GM10266 (cell line): Measurements from ENCODE around the gene ADAMTS7.
"Not testable (repeated sequence)": the region's sequence is repeated elsewhere in the genome, so short reads cannot be mapped to it uniquely, and the experiment has no call there.

ENCODE experiments used
- DNase-seq: peaks from one replicate; pipeline ENCODE4 v3.0.0; 2012; ENCODE audit errors: extremely low spot score
- TF ChIP-seq, protein P1 (sequence below): IDR thresholded peaks from 2 replicates; pipeline ENCODE4 v1.5.1; 2012; ENCODE audit warnings: mild to moderate bottlenecking, low read depth; ENCODE audit not compliant: control insufficient read depth, insufficient read depth; ENCODE audit errors: missing control alignments

Gene ADAMTS7

DNA sequence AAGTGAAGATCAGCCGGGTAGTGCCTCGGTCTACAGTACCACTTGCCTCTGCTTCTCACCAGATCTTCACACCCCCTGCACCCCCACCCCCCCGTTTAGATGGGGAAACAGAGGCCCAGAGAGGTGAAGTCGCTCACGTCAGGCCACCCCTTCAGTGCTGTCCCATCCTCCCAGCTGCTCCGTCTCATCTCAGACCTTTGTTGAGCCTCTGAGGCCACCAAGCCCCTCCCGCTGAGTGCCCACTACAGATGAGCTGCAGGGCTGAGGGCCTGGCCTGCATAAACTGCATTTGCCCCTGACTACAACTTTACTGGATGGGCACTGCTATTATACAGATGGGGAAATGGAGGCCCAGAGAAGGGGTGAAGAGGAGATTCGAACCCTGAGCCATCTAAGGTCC is 35.8 kb downstream of the ADAMTS7 start:
- TF ChIP-seq, protein P1, sequence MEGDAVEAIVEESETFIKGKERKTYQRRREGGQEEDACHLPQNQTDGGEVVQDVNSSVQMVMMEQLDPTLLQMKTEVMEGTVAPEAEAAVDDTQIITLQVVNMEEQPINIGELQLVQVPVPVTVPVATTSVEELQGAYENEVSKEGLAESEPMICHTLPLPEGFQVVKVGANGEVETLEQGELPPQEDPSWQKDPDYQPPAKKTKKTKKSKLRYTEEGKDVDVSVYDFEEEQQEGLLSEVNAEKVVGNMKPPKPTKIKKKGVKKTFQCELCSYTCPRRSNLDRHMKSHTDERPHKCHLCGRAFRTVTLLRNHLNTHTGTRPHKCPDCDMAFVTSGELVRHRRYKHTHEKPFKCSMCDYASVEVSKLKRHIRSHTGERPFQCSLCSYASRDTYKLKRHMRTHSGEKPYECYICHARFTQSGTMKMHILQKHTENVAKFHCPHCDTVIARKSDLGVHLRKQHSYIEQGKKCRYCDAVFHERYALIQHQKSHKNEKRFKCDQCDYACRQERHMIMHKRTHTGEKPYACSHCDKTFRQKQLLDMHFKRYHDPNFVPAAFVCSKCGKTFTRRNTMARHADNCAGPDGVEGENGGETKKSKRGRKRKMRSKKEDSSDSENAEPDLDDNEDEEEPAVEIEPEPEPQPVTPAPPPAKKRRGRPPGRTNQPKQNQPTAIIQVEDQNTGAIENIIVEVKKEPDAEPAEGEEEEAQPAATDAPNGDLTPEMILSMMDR: no peak
- DNase-seq: no peak

DNA sequence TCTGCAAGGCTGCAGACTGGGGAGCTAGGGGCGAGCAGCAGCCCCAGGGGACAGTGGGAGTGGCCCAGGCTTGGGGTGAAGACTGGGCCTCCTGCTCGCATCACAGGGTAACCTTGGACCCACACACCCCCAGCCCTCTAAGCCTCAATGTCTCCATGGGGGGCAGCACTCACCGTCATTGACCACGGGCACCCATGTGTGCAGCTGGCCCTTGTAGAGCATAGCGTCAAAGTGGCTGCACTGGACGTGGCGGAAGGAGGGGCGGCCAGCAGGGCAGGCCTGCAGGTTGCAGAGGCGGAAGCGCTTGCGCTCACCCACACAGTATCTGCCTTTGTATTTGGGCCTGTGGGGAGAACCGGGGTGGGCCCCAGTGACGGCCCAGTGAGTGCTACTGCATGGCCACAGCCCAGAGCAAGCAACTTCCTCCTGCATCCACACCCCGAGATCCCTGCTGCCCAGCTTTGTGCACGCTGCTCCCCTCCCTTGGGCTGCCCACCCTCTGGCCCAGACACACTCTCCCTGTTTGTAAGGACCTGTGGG is 36.7 kb downstream of the ADAMTS7 start:
- not testable (repeated sequence) for DNase-seq

DNA sequence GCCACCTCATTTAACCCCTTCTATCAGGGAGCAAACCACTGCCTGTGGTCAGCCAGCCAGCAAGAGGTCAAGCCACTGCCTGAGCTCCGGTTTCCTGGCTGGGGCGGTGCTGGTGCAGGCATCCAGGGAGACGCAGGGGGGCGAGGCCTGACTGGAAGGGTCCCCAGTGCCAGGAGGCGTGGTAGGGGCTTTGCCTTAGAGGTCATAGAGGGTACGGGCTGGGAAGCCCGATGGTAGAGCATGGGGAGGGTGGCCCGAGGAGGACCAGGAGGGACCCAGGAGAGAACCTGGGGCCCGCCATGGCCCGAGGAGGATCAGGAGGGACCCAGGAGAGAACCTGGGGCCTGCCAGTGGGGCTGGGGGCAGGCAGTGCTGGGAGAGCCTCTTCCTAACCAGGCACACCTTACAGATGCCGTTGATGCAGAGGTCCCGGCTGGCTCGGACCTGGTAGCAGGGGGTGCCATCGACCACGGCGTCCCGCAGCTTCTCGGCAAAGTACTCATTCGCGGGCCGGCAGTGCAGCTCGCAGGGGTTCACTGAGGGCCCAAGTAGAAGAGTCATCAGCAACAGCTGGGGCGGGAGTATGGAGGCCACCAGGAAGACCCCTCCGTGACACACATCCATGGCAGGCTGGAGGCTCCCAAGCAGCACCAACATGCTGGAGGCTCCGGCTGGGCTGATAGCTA is 37.4 kb downstream of the ADAMTS7 start:
- not testable (repeated sequence) for DNase-seq

DNA sequence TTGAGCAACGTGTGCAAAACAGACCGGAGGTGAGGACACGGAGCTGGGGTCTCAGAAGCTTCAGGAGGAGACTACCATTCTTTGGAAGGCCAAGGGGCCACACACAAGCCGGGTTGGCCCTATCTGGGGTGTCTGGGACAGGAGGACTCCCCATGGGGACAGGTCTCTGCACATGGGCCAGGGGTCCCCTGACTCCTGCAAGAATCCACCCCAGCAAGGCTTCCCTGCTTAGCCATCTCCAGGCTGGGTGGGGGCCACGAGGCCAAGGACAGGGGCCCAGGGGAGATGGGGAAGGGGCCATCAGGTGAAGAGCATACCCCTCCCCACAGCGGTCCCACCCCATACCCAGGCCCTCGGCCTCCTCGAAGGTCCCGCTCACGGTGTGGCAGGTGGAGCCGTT is 38.5 kb downstream of the ADAMTS7 start:
- TF ChIP-seq, protein P1: no peak

DNA sequence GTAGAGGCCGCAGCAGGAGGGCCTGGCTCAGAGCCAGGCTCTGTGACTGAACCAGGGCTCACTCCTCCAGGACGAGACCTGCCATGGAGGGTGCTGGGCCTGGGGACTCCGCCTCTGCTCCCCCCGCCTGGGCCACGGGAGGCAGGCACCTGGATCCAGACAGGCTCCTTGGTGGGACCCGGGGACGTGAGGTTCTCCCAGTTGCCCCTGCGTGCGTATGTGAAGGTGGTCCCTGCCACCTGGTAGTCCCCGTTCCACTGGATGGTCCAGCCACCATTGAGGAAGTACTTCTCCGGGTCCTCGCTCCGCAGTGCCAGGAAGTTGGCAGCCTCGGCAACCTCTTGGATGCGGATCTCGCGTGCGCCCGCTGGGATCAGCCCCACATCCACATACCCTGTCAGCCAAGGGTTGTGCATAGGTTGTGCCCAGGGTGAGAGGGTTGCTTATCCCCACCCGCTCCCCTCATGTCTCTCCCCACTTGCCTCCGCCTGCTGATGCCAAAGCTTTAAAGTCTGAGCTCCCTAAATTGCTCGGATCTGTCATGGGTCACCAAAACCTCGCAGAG is 39.7 kb downstream of the ADAMTS7 start:
- not testable (repeated sequence) for DNase-seq

More for the DNA sequence above, 38.5 kb downstream of the ADAMTS7 start:
- no peak for DNase-seq

DNA sequence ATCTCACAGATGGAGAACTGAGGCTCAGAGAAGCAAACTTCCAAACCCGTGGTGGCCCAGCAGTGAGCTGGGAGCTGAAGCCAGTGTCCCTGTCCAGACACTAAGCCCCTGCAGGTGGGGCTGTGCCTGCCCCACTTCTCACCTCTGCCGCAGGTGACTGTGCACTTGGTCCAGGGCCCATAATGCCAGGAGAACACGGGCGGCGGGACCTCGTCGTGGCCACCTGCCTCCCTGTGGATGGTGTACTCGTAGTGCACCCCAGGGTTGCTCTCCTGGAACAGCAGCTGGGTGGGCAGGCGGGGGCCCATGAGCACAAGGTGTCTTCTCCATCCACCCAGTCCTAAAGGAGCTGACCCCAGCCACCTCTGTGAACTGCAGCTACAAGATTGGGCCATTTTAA is 40.2 kb downstream of the ADAMTS7 start:
- not testable (repeated sequence) for DNase-seq

DNA sequence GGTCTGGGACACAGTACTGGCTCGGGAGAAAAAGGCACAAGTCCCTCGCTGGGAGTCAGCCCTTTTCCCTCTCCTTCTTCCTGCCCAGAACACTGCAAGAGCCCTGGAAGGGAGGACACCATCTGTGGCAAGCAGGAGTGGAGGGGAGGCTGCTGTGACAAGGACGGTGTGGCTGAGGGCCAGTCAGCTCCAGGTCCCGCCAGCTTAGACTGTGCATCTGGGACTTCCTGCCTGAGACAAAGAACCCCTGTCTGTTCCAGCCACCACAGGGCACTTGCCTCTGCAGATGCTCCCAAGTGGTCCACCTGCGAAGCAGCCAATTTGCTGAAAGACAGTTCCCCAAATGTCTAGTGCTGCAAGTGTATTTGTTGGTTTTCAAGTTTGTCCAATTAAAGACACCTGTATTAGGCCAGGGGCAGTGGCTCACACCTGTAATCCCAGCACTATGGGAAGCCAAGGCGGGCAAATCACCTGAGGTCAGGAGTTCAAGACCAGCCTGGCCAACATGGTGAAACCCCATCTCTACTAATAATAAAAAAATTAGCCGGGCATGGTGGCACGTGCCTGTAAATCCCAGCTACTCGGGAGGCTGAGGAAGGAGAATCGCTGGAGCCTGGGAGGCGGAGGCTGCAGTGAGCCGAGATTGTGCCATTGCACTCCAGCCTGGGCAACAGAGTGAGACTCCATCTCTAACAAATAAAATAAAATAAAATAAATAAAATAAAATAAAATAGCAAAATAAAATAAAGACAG is 41.6 kb downstream of the ADAMTS7 start:
- not testable (repeated sequence) for DNase-seq

DNA sequence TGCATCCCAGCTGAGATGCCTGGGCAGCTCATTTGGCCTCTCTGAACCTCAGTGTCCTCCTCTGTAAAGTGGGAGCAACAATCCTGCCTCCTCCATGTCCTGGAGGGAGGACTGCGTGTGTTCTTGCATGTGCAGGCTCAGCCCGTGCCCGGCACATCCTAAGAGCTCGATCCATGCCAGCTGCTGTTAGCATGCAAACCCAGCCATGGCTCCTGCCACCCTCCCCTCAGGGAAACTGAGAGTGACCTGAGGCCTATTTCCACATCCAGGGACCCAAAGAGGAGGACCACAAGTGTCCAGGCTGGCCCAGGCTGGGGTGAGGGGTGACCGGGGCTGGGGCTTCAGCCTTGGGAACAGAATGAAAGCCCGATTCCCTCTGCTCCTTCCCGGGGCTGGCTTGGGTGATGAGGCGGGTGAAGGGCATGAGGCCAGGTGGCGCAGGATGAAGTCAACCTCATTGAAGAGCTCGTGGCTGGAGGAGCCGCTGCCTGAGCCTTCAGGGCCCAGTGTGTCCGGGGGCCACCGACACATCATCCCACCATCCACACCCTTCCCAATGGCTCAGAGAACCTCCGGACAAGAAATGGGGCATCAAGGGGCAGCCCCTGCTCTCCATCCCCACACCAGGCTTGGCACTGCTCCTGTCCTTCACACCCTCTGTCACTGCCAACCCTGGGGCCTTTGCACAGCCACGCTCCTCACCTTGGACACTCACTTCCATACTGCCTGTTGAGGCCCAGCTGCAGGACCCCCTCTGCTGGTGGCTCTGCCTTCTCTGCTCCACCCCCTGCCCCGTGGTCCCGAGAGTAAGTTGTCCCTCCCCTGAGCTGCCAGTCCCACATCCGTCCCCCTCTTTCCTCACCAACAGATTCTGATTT is 42.5 kb downstream of the ADAMTS7 start:
- DNase-seq: no peak
- TF ChIP-seq, protein P1: no peak

DNA sequence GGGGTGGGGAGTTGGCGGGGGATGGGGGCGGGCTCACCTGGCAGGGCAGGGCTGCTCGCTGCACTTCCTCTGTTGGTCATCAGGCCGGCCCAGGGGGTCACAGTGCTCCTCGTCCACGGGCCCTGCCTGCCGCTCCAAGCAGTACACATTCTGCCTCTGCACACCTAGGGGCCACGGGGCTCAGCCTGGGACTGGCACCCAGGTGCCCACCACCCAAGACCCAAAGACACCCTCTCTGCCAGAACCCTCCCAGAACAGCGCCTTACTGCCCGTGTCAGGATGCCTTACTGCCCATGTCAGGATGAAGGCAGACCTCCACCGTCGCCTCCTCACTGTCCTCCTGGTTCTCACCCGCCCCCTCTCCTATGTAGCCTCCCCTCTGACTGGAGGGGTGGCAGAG is 43.2 kb downstream of the ADAMTS7 start:
- DNase-seq: no peak
- TF ChIP-seq, protein P1: no peak
